H9 (cell line): ENCODE measurements around the gene ALX4. TPM values are rescaled to one million over a fixed set of nuclear protein-coding genes. Genes with fewer than 3 reads are reported as not detected.

ENCODE experiments used
- DNase-seq: peaks from one replicate; pipeline ENCODE4 v3.0.0-alpha.2; 2017
- H2AFZ ChIP-seq: one replicate; pipeline ENCODE4 v1.6.1; 2013; ENCODE audit warnings: mild to moderate bottlenecking, low read length, control low read depth, moderate library complexity
- H2AK5ac ChIP-seq: 2 replicates; pipeline ENCODE4 v1.6.1; 2013; ENCODE audit warnings: low read length, control low read depth, mixed read lengths; ENCODE audit not compliant: insufficient read length
- H2BK120ac ChIP-seq: one replicate; pipeline ENCODE4 v1.6.1; 2013; ENCODE audit warnings: low read depth, mild to moderate bottlenecking, low read length, control low read depth, inconsistent platforms; ENCODE audit not compliant: poor library complexity, severe bottlenecking
- H2BK12ac ChIP-seq: 2 replicates; pipeline ENCODE4 v1.6.1; 2013; ENCODE audit warnings: low read length, control low read depth, mixed read lengths, low read depth; ENCODE audit not compliant: insufficient read length
- H2BK15ac ChIP-seq: 2 replicates; pipeline ENCODE4 v1.6.1; 2013; ENCODE audit warnings: low read depth, low read length, control low read depth
- H2BK20ac ChIP-seq: one replicate; pipeline ENCODE4 v1.6.1; 2013; ENCODE audit warnings: low read depth, mild to moderate bottlenecking, low read length, control low read depth, inconsistent platforms; ENCODE audit not compliant: poor library complexity, severe bottlenecking
- H2BK5ac ChIP-seq: 2 replicates; pipeline ENCODE4 v1.6.1; 2013; ENCODE audit warnings: low read length, control low read depth, mixed read lengths; ENCODE audit not compliant: insufficient read length
- H3K14ac ChIP-seq: 2 replicates; pipeline ENCODE4 v1.6.1; 2013; ENCODE audit warnings: low read length, control low read depth; ENCODE audit not compliant: insufficient read depth
- H3K18ac ChIP-seq: 2 replicates; pipeline ENCODE4 v1.6.1; 2013; ENCODE audit warnings: low read depth, mild to moderate bottlenecking, mixed read lengths, low read length, control low read depth; ENCODE audit not compliant: insufficient read length
- H3K23ac ChIP-seq: 2 replicates; pipeline ENCODE4 v1.6.1; 2013; ENCODE audit warnings: low read length, control low read depth, mixed read lengths, low read depth; ENCODE audit not compliant: insufficient read length
- H3K23me2 ChIP-seq: 2 replicates; pipeline ENCODE4 v1.6.1; 2013; ENCODE audit warnings: low read depth, mild to moderate bottlenecking, mixed read lengths, low read length, control low read depth; ENCODE audit not compliant: insufficient read length, poor library complexity, severe bottlenecking
- H3K27ac ChIP-seq: 2 replicates; pipeline ENCODE4 v1.5.1; 2013; ENCODE audit warnings: low read length, control low read depth, mixed read lengths, low read depth; ENCODE audit not compliant: insufficient read length
- H3K27me3 ChIP-seq: 2 replicates; pipeline ENCODE4 v1.6.1; 2013; ENCODE audit warnings: low read length, control low read depth, inconsistent platforms; ENCODE audit not compliant: insufficient read depth
- H3K4ac ChIP-seq: 2 replicates; pipeline ENCODE4 v1.6.1; 2013; ENCODE audit warnings: low read depth, mild to moderate bottlenecking, control low read depth, inconsistent platforms, low read length, moderate library complexity
- H3K4me1 ChIP-seq: 2 replicates; pipeline ENCODE4 v1.6.1; 2013; ENCODE audit warnings: low read length, control low read depth, inconsistent platforms; ENCODE audit not compliant: insufficient read depth
- H3K4me2 ChIP-seq: 2 replicates; pipeline ENCODE4 v1.6.1; 2013; ENCODE audit warnings: low read length, control low read depth, mixed read lengths; ENCODE audit not compliant: insufficient read length, insufficient read depth
- H3K56ac ChIP-seq: 2 replicates; pipeline ENCODE4 v1.6.1; 2013; ENCODE audit warnings: low read depth, mild to moderate bottlenecking, mixed read lengths, low read length, control low read depth; ENCODE audit not compliant: insufficient read length
- H3K79me1 ChIP-seq: 2 replicates; pipeline ENCODE4 v1.6.1; 2013; ENCODE audit warnings: low read depth, mild to moderate bottlenecking, moderate library complexity, low read length, control low read depth, inconsistent platforms; ENCODE audit not compliant: insufficient read depth, poor library complexity, severe bottlenecking
- H3K79me2 ChIP-seq: 2 replicates; pipeline ENCODE4 v1.6.1; 2013; ENCODE audit warnings: low read length, control low read depth, inconsistent platforms; ENCODE audit not compliant: insufficient read depth
- H3K9ac ChIP-seq: 2 replicates; pipeline ENCODE4 v1.6.1; 2013; ENCODE audit warnings: low read length, control low read depth, mixed read lengths; ENCODE audit not compliant: insufficient read length; ENCODE audit errors: extremely low read depth
- H3K9me3 ChIP-seq: one replicate; pipeline ENCODE4 v1.6.1; 2013; ENCODE audit warnings: low read depth, low read length, inconsistent platforms; ENCODE audit not compliant: control insufficient read depth
- H3T11ph ChIP-seq: one replicate; pipeline ENCODE4 v1.6.1; 2013; ENCODE audit warnings: mild to moderate bottlenecking, low read length, control low read depth, inconsistent platforms
- H4K20me1 ChIP-seq: one replicate; pipeline ENCODE4 v1.6.1; 2013; ENCODE audit not compliant: control insufficient read depth, insufficient read length, insufficient read depth
- H4K5ac ChIP-seq: 2 replicates; pipeline ENCODE4 v1.6.1; 2013; ENCODE audit warnings: low read depth, mild to moderate bottlenecking, mixed read lengths, low read length, control low read depth; ENCODE audit not compliant: insufficient read length
- H4K8ac ChIP-seq: replicated peaks from 2 replicates; pipeline ENCODE4 v1.6.1; 2013; ENCODE audit warnings: low read length, control low read depth, mixed read lengths, low read depth; ENCODE audit not compliant: insufficient read length
- H4K91ac ChIP-seq: 2 replicates; pipeline ENCODE4 v1.6.1; 2013; ENCODE audit warnings: low read depth, mild to moderate bottlenecking, moderate library complexity, mixed read lengths, low read length, control low read depth; ENCODE audit not compliant: insufficient read length
- H3K27ac Mint-ChIP-seq, 3 experiments: 2 replicates in 2 of 3; 3 replicates in 1 of 3; pipeline ENCODE4 v1.8.0; 2020 to 2021; ENCODE audit warnings: mixed read lengths in 3 of 3, mild to moderate bottlenecking in 1 of 3, moderate library complexity in 1 of 3
- H3K27me3 Mint-ChIP-seq: 2 replicates; pipeline ENCODE4 v1.8.0; 2021; ENCODE audit warnings: low read depth, mild to moderate bottlenecking, moderate library complexity, mixed read lengths
- H3K36me3 Mint-ChIP-seq, 3 experiments: 2 replicates in 2 of 3; 3 replicates in 1 of 3; pipeline ENCODE4 v1.8.0; 2020 to 2021; ENCODE audit warnings: low read depth in 3 of 3, mixed read lengths in 3 of 3; ENCODE audit not compliant: insufficient read depth in 1 of 3
- H3K4me1 Mint-ChIP-seq, 2 experiments: 2 replicates each; pipeline ENCODE4 v1.8.0; 2020; ENCODE audit warnings: mixed read lengths in 2 of 2
- H3K4me3 Mint-ChIP-seq, 2 experiments: 2 replicates in 1 of 2; 3 replicates in 1 of 2; pipeline ENCODE4 v1.8.0; 2020 to 2021; ENCODE audit warnings: mild to moderate bottlenecking in 2 of 2, mixed read lengths in 2 of 2, moderate library complexity in 1 of 2
- H3K9me3 Mint-ChIP-seq, 2 experiments: 2 replicates in 1 of 2; 3 replicates in 1 of 2; pipeline ENCODE4 v1.8.0; 2020; ENCODE audit warnings: mild to moderate bottlenecking in 2 of 2, mixed read lengths in 2 of 2, moderate library complexity in 1 of 2
- CTCF ChIP-seq: fragments of 200-600 bp; sonication (generic); conservative IDR thresholded peaks from 3 replicates; pipeline ENCODE4 v1.8.0; 2021; ENCODE audit warnings: antibody characterized with exemption, mild to moderate bottlenecking
- WGBS: extraction: QIAGEN DNeasy Blood & Tissue Kit; methylation state at CpG from one replicate; pipeline ENCODE4 v1.1.7; 2013; ENCODE audit warnings: missing lambda C conversion rate, low lambda C conversion rate, mixed read lengths; ENCODE audit not compliant: insufficient read length; ENCODE audit errors: extremely low coverage; 5-methylcytosine and 5-hydroxymethylcytosine counted together
- total RNA-seq: library from RNA; stranded (reverse); gene quantifications from 2 replicates; pipeline ENCODE4 v1.2.1, GENCODE V29; 2021

The ALX4 gene
- total RNA-seq, 1 experiment from 2014 or later = not detected

DNA sequence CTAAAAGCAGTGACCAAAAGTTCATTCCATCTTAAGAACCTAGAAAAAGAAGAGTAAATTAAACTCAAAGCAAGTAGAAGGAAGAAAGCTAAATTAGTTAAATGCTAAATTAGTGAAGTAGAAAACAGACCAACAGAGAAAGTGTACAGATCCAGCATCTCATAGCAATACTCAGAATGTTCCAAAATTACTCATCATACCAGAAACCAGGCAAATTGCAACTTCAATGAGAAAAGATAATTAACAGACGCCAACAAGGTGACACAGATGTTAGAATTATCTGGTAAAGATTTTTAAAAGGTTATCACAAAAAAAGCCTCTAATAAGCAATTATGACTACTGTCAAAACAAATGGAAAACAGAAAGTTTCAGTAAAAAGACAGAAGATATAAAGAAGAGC is 96.8 kb downstream of the ALX4 start:
- no peak overlapping the region for H3T11ph ChIP-seq
- H2BK120ac ChIP-seq = no peak overlapping the region
- no peaks in the 10 kb centered on the region for H3K79me1 ChIP-seq
- no peak overlapping the region for H2BK15ac ChIP-seq
- no peaks in the 10 kb centered on the region for H3K79me2 ChIP-seq
- Mint-ChIP-seq H3K4me3 (no peak overlapping the region), H3K9me3 (peaks cover 5% of the 10 kb centered on the region in 2 experiments; a peak in 3 of 5 replicates), H3K36me3 (peaks cover 2 to 6% (median 6%) of the 10 kb centered on the region in 3 experiments; a peak in 6 of 7 replicates), H3K27ac (no peak overlapping the region), H3K27me3 (no peaks in the 10 kb centered on the region), H3K4me1 (no peaks in the 10 kb centered on the region)
- no peak overlapping the region for H3K27ac ChIP-seq
- H3K27me3 ChIP-seq = no peaks in the 10 kb centered on the region
- H3K4me2 ChIP-seq = no peak overlapping the region
- H3K9me3 ChIP-seq = no peaks in the 10 kb centered on the region
- no peak overlapping the region for H2AFZ ChIP-seq
- H4K91ac ChIP-seq = no peak overlapping the region
- no peak overlapping the region for H3K18ac ChIP-seq
- no peak overlapping the region for H3K23ac ChIP-seq
- no peak overlapping the region for H3K56ac ChIP-seq
- no peak overlapping the region for H2AK5ac ChIP-seq
- no peak overlapping the region for H3K9ac ChIP-seq
- DNase-seq = no peak
- H4K5ac ChIP-seq = no peak overlapping the region
- no peak overlapping the region for H4K8ac ChIP-seq
- no peaks in the 10 kb centered on the region for H4K20me1 ChIP-seq
- TF ChIP-seq CTCF = no peak
- H3K4me1 ChIP-seq = no peaks in the 10 kb centered on the region
- H2BK20ac ChIP-seq = no peak overlapping the region
- WGBS = no CpG with 5 or more reads among the region's 1 CpG
- H3K14ac ChIP-seq = no peak overlapping the region
- no peak overlapping the region for H2BK12ac ChIP-seq
- H2BK5ac ChIP-seq = no peak overlapping the region
- H3K4ac ChIP-seq = no peak overlapping the region
- H3K23me2 ChIP-seq = no peaks in the 10 kb centered on the region
